ENCODE results near the gene ARFGAP1.

The ARFGAP1 gene

GRCh38 chr20:63257629-63258028, 15.0 kb upstream of the ARFGAP1 start:
- no peak overlapping the region for H3K4me3 ChIP-seq (ENCODE audit: low read depth, low read length)
- TF ChIP-seq CTCF (IDR thresholded peaks at IDR 0.05; ENCODE audit: low read depth, low read length, missing control alignments) = no peak
- in situ Hi-C loops (cut with HindIII; ENCODE audit: low sequenced_read_pairs) = no loop called here
- DNase-seq (ENCODE audit: low read depth) = no peak

GRCh38 chr20:63258781-63259180, 13.8 kb upstream of the ARFGAP1 start:
- no peak for DNase-seq (ENCODE audit: low read depth)
- in situ Hi-C loops (cut with HindIII; ENCODE audit: low sequenced_read_pairs) = no loop called here
- TF ChIP-seq CTCF (IDR thresholded peaks at IDR 0.05; ENCODE audit: low read depth, low read length, missing control alignments) = no peak
- H3K4me3 ChIP-seq (ENCODE audit: low read depth, low read length) = no peak overlapping the region

GRCh38 chr20:63259734-63260460, 12.7 kb upstream of the ARFGAP1 start:
- in situ Hi-C loops (cut with HindIII; ENCODE audit: low sequenced_read_pairs) = no loop called here
- no peak overlapping the region for H3K4me3 ChIP-seq (ENCODE audit: low read depth, low read length)
- no peak for TF ChIP-seq CTCF (IDR thresholded peaks at IDR 0.05; ENCODE audit: low read depth, low read length, missing control alignments)
- DNase-seq (ENCODE audit: low read depth) = no peak

DNA sequence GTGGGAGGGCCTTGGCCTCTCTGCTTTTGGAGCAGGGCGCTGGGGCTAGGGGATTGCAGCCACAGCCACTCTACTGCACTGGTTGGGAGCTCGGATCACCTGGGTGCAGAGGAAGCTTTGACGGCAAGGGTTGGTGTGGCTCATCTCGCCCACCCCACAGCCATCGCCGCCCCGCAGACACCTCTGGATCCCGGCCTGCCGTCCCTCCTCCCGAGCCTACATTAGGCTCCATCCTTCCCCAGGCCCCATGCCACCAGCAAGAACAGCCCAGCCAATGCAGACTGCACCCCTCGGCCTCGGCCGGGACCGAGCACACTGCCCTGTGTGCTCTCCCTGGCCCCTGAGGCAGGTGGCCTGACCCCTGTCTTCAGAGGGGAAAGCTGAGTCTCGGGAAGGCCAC, 12.1 kb upstream of the ARFGAP1 start:
- DNase-seq (ENCODE audit: low read depth) = no peak
- H3K4me3 ChIP-seq (ENCODE audit: low read depth, low read length) = no peak overlapping the region
- in situ Hi-C loops (cut with HindIII; ENCODE audit: low sequenced_read_pairs) = no loop called here
- no peak for TF ChIP-seq CTCF (IDR thresholded peaks at IDR 0.05; ENCODE audit: low read depth, low read length, missing control alignments)

GRCh38 chr20:63261060-63261794, 11.4 kb upstream of the ARFGAP1 start:
- no peak for TF ChIP-seq CTCF (IDR thresholded peaks at IDR 0.05; ENCODE audit: low read depth, low read length, missing control alignments)
- in situ Hi-C loops (cut with HindIII; ENCODE audit: low sequenced_read_pairs) = no loop called here
- DNase-seq (ENCODE audit: low read depth) = no peak
- no peak overlapping the region for H3K4me3 ChIP-seq (ENCODE audit: low read depth, low read length)

GRCh38 chr20:63261795-63262528, 10.7 kb upstream of the ARFGAP1 start:
- no peak for DNase-seq (ENCODE audit: low read depth)
- TF ChIP-seq CTCF (IDR thresholded peaks at IDR 0.05; ENCODE audit: low read depth, low read length, missing control alignments) = no peak
- in situ Hi-C loops (cut with HindIII; ENCODE audit: low sequenced_read_pairs) = no loop called here
- H3K4me3 ChIP-seq (ENCODE audit: low read depth, low read length) = no peak overlapping the region
